K562 (cell line): ENCODE data around the gene OSGEP. TPM values are rescaled to one million over a fixed set of nuclear protein-coding genes. Genes with fewer than 3 reads are reported as not detected.

Experiments
- ATF1 ChIP-seq, 2 experiments: fragments of 450-650 bp in 1 of 2; IDR thresholded peaks; 2 replicates each; pipeline ENCODE4 v1.6.1; 2016; ENCODE audit warnings: missing compliant biosample characterization in 1 of 2, missing genetic modification characterization in 1 of 2
- FOXA3 ChIP-seq, 2 experiments: fragments of 450-650 bp in 1 of 2; sonication (generic) in 1 of 2; formaldehyde crosslinking; IDR thresholded peaks in 1 of 2; conservative IDR thresholded peaks in 1 of 2; 2 replicates each; pipeline versions ENCODE4 v1.4.0 to v1.8.0; 2020 to 2022; ENCODE audit warnings: mild to moderate bottlenecking in 2 of 2, missing genetic modification reagents in 1 of 2
- HMG20B ChIP-seq: fragments of 250-450 bp; sonication (Bioruptor Pico); IDR thresholded peaks from 2 replicates; pipeline ENCODE4 v1.5.0; 2021; ENCODE audit warnings: mild to moderate bottlenecking
- PRMT5 ChIP-seq: sonication (generic); formaldehyde crosslinking; IDR thresholded peaks from 2 replicates; pipeline ENCODE4 v1.5.0; 2020; ENCODE audit warnings: missing genetic modification reagents
- RBBP5 ChIP-seq: fragments of 200-600 bp; sonication (generic); IDR thresholded peaks from 2 replicates; pipeline ENCODE4 v1.6.1; 2012; ENCODE audit warnings: borderline replicate concordance, mild to moderate bottlenecking, low read length, control low read depth, inconsistent platforms; ENCODE audit not compliant: insufficient read depth, poor library complexity, severe bottlenecking
- TBL1XR1 ChIP-seq, 2 experiments: IDR thresholded peaks; 2 replicates each; pipeline ENCODE4 v1.6.1; 2012; ENCODE audit warnings: improper control_type of control experiment in 2 of 2, low read length in 2 of 2, mild to moderate bottlenecking in 1 of 2
- TCF3 ChIP-seq: sonication (generic); formaldehyde crosslinking; IDR thresholded peaks from 2 replicates; pipeline ENCODE4 v1.4.0; 2020; ENCODE audit warnings: mild to moderate bottlenecking, missing genetic modification reagents
- ZNF24 ChIP-seq: fragments of 450-650 bp; IDR thresholded peaks from 2 replicates; pipeline ENCODE4 v1.6.1; 2016
- polyA plus RNA-seq, 8 experiments: library from polyadenylated mRNA; depleted of rRNA in 4 of 8; stranded (reverse) in 5 of 8; unstranded in 3 of 8; fragments of >200 nt; fragmentation: Nextera tagmentation in 2 of 8; fragmentation: Illumina TruSeq in 1 of 8; extraction: Ambion mirVana in 2 of 8; extraction: Trizol in 1 of 8; gene quantifications; 2 replicates each; pipeline versions ENCODE4 v1.2.1 to v1.2.3, GENCODE V29; 2011 to 2014; ENCODE audit warnings: inconsistent platforms in 1 of 8, missing spikeins in 1 of 8
- total RNA-seq, 7 experiments: library from RNA; depleted of rRNA in 6 of 7; stranded (reverse); fragments of >200 nt in 6 of 7; fragmentation: Illumina TruSeq in 2 of 7; extraction: Trizol in 2 of 7; gene quantifications; 2 replicates each; pipeline versions ENCODE4 v1.2.1 to v1.2.3, GENCODE V29; 2011 to 2021; ENCODE audit warnings: low replicate concordance in 1 of 7
- TF ChIP-seq, protein P1 (sequence below): fragments of 150-350 bp; IDR thresholded peaks from 2 replicates; pipeline ENCODE4 v1.6.1; 2014; ENCODE audit warnings: low read depth, mild to moderate bottlenecking, low read length, borderline replicate concordance
- TF ChIP-seq, protein P2 (sequence below): fragments of 250-450 bp; sonication (Bioruptor Pico); IDR thresholded peaks from 2 replicates; pipeline ENCODE4 v1.5.0; 2022; ENCODE audit warnings: mild to moderate bottlenecking
- TF ChIP-seq, protein P3 (sequence below): fragments of 250-450 bp; sonication (Bioruptor Pico); IDR thresholded peaks from 2 replicates; pipeline ENCODE4 v1.8.0; 2021; ENCODE audit warnings: mild to moderate bottlenecking, moderate library complexity
- TF ChIP-seq, protein P4 (sequence below), 2 experiments: fragments of 200-800 bp in 1 of 2; sonication (Bioruptor generic) in 1 of 2; sonication (generic) in 1 of 2; formaldehyde crosslinking in 1 of 2; IDR thresholded peaks in 1 of 2; conservative IDR thresholded peaks in 1 of 2; 2 replicates each; pipeline versions ENCODE4 v1.5.0 to v1.6.1; 2016 to 2020; ENCODE audit warnings: missing compliant biosample characterization in 1 of 2, missing genetic modification characterization in 1 of 2, missing genetic modification reagents in 1 of 2

OSGEP gene
- total and polyA plus RNA-seq, 9 of the 15 experiments (the other 6 are each of a cell fraction or from before 2014, with no cell fraction given): 32.1 to 59.2 (median 44.1) TPM

DNA sequence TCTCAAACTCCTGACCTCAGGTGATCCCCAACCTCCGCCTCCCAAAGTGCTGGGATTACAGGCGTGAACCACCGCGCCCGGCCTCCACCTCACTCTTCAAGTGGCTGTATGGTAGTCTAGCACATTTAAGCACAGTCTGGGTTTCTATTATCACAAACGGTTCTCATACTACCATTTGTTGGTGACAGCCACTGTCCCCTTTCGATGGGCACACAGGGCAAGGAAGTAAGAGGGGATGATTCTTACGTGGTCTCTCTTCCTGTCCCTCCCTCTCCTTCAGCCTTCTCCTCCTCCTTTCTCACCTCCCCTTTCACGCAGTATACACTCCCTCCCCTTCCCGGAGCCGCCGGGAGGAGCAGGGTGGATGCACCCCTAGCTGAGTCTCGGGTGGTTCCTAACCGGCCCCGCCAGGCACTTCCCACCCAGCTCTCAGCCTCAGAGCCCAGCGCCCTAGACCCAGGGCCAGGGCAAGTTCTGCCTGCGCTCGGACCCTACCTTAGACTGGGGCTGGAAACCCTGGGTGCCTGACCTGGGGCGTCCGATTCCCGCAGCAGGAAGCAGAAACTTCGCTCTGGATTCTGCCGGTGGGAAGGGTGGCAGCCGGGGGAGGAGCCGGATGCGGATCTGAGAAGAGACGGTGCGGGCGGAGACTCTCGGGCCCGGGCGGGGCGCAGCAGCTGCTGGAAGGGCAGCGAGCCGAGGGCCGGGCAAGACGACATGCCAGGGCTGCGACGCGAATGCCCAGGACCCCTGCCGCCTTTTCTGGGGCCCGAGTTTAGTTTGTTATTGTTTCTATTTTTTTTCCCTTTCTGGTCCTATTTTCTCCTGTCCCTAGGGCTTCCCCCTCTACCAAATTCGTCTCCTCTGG is 41.5 kb downstream of the OSGEP start, which contains the start of gene TEP1 (continued):
- TF ChIP-seq, protein P1, sequence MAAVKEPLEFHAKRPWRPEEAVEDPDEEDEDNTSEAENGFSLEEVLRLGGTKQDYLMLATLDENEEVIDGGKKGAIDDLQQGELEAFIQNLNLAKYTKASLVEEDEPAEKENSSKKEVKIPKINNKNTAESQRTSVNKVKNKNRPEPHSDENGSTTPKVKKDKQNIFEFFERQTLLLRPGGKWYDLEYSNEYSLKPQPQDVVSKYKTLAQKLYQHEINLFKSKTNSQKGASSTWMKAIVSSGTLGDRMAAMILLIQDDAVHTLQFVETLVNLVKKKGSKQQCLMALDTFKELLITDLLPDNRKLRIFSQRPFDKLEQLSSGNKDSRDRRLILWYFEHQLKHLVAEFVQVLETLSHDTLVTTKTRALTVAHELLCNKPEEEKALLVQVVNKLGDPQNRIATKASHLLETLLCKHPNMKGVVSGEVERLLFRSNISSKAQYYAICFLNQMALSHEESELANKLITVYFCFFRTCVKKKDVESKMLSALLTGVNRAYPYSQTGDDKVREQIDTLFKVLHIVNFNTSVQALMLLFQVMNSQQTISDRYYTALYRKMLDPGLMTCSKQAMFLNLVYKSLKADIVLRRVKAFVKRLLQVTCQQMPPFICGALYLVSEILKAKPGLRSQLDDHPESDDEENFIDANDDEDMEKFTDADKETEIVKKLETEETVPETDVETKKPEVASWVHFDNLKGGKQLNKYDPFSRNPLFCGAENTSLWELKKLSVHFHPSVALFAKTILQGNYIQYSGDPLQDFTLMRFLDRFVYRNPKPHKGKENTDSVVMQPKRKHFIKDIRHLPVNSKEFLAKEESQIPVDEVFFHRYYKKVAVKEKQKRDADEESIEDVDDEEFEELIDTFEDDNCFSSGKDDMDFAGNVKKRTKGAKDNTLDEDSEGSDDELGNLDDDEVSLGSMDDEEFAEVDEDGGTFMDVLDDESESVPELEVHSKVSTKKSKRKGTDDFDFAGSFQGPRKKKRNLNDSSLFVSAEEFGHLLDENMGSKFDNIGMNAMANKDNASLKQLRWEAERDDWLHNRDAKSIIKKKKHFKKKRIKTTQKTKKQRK: no peak
- no peak for TF ChIP-seq TCF3
- TF ChIP-seq, protein P2, sequence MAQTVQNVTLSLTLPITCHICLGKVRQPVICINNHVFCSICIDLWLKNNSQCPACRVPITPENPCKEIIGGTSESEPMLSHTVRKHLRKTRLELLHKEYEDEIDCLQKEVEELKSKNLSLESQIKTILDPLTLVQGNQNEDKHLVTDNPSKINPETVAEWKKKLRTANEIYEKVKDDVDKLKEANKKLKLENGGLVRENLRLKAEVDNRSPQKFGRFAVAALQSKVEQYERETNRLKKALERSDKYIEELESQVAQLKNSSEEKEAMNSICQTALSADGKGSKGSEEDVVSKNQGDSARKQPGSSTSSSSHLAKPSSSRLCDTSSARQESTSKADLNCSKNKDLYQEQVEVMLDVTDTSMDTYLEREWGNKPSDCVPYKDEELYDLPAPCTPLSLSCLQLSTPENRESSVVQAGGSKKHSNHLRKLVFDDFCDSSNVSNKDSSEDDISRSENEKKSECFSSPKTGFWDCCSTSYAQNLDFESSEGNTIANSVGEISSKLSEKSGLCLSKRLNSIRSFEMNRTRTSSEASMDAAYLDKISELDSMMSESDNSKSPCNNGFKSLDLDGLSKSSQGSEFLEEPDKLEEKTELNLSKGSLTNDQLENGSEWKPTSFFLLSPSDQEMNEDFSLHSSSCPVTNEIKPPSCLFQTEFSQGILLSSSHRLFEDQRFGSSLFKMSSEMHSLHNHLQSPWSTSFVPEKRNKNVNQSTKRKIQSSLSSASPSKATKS (CRISPR knock-in tag): no peak
- no peak for TF ChIP-seq HMG20B (CRISPR knock-in tag)
- TF ChIP-seq, protein P3, sequence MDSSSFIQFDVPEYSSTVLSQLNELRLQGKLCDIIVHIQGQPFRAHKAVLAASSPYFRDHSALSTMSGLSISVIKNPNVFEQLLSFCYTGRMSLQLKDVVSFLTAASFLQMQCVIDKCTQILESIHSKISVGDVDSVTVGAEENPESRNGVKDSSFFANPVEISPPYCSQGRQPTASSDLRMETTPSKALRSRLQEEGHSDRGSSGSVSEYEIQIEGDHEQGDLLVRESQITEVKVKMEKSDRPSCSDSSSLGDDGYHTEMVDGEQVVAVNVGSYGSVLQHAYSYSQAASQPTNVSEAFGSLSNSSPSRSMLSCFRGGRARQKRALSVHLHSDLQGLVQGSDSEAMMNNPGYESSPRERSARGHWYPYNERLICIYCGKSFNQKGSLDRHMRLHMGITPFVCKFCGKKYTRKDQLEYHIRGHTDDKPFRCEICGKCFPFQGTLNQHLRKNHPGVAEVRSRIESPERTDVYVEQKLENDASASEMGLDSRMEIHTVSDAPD (CRISPR knock-in tag): no peak
- TF ChIP-seq PRMT5: no peak
- no peak for TF ChIP-seq TBL1XR1 (IDR thresholded peaks at IDR 0.05; ENCODE audit: low read length in 2 of 2)
- no peak for TF ChIP-seq FOXA3 (CRISPR knock-in tag; conservative IDR thresholded peaks at IDR 0.05 in 1 of 2, IDR thresholded peaks at IDR 0.05 in 1 of 2)
- TF ChIP-seq, protein P4, sequence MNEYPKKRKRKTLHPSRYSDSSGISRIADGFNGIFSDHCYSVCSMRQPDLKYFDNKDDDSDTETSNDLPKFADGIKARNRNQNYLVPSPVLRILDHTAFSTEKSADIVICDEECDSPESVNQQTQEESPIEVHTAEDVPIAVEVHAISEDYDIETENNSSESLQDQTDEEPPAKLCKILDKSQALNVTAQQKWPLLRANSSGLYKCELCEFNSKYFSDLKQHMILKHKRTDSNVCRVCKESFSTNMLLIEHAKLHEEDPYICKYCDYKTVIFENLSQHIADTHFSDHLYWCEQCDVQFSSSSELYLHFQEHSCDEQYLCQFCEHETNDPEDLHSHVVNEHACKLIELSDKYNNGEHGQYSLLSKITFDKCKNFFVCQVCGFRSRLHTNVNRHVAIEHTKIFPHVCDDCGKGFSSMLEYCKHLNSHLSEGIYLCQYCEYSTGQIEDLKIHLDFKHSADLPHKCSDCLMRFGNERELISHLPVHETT (CRISPR knock-in tag; conservative IDR thresholded peaks at IDR 0.05 in 1 of 2, IDR thresholded peaks at IDR 0.05 in 1 of 2): peak in 1 of 2 experiments; percentile 34; a peak in 1 of 4 replicates
- no peak for TF ChIP-seq ATF1 (CRISPR knock-in tag; IDR thresholded peaks at IDR 0.05)
- TF ChIP-seq ATF1 (tag; IDR thresholded peaks at IDR 0.05): 0 out of 2 replicates have a peak, but pooled peaks have one; percentile 17
- TF ChIP-seq ZNF24: no peak
- peak; percentile 40 for TF ChIP-seq RBBP5
